GM12801 (cell line): Measurements from ENCODE around the gene DLG2.

Experiments
- TF ChIP-seq, protein P1 (sequence below): IDR thresholded peaks from one replicate; pipeline ENCODE4 v1.5.1; 2011; ENCODE audit warnings: control low read depth; ENCODE audit not compliant: insufficient read length; ENCODE audit errors: extremely low read depth

DLG2 gene

DNA sequence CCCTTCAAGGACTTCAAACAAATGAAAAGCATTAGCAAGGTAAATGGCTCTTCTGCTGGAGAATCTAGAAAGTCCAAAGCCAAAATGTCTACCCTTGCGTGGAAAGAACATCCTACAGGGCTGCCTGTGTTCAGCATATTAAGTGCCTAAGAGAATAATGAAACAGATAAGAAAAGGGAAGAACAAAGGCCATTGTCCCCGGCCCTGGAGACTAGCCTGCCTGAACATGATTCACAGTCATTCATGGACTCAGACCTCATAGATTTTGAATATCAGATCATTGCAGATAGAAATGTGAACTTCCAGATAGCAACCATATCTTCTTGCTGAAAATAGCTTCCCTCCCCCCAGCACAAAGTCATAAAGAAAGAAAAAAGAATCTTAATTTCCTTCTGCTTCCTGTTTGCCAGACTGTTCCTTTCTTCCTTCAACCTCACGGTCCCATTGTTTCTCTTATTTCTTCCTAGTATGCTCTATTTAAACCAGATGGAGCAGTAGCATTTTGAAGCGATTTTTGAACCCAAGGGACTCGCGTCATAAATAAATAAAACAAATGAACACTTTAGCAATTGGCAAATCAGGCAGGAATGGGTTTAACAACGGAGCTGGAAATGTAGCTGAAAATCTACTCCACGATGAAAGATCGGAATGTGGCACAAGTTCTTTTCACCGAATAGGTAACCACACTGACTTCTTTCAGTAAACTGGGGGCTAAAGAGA, 1932.8 kb downstream of the DLG2 start:
- TF ChIP-seq, protein P1, sequence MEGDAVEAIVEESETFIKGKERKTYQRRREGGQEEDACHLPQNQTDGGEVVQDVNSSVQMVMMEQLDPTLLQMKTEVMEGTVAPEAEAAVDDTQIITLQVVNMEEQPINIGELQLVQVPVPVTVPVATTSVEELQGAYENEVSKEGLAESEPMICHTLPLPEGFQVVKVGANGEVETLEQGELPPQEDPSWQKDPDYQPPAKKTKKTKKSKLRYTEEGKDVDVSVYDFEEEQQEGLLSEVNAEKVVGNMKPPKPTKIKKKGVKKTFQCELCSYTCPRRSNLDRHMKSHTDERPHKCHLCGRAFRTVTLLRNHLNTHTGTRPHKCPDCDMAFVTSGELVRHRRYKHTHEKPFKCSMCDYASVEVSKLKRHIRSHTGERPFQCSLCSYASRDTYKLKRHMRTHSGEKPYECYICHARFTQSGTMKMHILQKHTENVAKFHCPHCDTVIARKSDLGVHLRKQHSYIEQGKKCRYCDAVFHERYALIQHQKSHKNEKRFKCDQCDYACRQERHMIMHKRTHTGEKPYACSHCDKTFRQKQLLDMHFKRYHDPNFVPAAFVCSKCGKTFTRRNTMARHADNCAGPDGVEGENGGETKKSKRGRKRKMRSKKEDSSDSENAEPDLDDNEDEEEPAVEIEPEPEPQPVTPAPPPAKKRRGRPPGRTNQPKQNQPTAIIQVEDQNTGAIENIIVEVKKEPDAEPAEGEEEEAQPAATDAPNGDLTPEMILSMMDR: no peak

DNA sequence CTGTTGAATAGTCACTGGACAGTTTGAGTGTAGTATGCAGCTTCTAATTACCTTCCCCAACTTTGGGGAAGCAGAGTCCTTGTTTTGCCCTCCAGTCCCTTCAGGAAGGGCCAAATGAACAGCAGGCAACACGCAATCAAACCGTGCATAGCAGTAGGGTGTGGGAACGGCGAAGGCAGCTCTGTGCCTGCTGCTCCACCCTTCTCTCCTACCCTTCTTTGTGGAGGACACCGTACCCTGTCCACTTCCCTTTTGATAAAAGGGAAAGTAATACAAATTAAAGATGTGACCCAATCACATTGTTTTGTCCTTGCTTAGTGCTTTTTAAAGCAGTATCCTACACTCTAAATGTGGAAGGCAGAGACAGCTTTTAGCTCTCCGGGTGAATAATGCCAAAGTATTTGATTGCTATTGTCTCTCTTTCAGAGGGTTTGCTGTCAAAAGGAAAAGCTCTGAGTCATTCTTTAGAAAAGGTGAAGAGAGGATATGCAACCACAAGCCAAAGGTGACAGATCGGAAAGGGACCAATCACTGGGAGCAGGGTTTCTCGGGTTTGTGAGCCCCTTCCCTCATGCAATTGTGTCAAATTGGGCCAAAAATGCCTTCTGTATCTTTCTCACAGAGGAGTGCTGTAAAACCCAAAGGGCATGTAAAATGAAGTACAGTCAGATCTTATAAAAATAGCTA, 1933.7 kb downstream of the DLG2 start:
- TF ChIP-seq, protein P1: no peak

DNA sequence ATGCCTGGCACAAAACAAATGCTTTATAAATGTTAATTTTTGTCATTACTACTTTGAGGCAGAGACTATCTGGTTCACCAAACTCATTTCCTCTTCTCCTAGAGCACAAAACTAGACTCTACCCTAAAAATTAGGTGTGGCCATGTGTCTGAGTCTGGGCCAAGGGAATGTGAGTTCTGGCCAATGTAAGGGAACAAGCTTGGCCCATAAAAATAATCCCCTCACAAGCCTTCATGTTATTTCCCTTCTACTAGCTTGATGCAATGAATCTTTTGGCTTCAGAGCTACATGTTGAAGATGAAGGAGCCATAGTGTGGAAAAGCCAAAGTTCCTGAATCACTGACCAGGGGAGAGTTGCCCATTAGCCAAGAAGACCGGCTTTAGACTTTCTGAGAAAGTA, 1934.5 kb downstream of the DLG2 start:
- TF ChIP-seq, protein P1: no peak

DNA sequence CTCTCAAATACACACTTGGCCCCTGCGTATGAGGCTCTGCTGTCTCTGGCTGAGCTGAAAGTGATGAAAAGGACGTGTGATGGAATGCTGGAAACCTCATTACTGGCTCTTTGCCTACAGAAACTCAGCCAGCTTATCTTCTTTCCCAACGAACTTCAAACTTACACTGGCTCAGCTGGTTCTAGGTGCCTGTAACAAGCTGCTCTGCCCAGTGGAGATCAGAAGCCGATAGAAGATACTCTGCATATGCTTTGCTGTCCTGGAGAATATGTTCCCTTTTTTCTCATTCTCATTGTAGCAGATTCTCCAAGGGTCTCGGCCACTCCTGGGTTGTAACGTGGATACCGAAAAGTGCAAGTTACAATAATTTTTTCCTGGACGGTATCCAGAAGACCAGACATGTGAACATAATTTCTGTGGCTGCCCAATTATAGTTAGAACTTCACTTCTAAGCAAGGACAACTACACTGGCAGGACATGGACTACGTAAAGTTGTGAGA, 1935.6 kb downstream of the DLG2 start:
- TF ChIP-seq, protein P1: no peak

DNA sequence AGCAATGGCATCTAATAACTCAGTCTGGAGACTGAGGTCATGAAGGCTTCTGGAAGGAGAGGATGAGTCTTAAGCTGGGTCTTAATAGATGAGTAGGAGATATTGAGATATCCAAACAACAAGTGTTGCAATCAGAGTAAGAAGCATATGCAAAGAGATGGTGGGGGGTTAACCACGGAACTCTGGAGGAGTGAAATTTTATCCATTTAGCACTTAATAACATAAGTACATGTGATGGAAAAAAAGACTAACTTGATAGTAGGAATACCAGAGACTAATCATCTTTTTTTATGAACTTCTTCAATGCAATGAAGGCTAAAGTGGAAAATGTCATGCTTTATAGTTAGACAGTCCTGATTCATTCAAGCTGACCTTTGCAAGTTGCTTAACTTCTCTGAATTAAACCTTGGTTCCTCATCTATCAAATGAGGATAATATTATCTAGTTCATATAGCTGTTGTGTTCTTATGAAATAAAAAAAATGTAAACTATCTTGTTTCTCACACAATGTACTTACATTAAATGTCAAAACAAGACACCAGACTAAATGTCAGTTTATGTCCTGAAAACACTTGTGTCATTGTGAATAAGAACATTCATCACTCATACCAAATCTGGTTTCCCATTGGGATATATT, 1937.9 kb downstream of the DLG2 start:
- TF ChIP-seq, protein P1: no peak

DNA sequence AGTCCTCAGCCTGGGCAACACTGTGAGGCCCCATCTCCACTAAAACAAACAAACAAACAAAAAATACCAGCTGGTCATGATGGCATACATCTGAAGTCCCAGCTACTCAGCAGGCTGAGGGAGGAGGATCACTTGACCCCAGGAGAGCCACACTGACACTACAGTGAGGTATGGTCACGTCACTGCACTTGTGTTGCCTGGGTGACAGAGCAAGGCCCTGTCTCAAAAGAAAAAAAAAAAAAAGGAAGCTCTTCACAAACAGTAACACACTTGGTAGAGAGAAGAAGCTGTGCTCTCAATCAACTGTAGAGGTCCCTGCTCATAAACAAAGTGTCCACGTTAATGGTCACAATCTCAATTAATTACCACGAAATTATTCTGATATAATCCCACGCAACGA, 1939.4 kb downstream of the DLG2 start:
- TF ChIP-seq, protein P1: no peak

DNA sequence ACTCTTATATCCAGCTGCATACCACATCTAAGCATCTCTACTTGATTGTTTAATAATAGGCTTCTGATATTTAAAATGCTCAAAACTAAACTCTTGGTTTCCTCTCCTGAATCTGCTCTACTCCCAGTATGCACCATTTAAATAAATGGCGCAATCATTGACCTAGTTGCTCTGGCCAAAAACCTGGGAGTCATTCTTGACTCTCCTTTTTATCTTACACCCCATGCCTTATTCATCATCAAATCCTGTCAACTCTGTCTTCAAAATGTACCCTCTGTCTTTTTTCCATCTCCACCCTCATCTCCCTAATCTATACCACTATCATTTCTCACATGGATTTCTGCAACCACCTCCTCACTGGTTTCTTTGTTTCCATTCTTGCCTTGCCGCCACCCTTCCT, 1941.4 kb downstream of the DLG2 start:
- TF ChIP-seq, protein P1: no peak
